ENCODE data around the gene PAK5. TPM values are rescaled to one million over a fixed set of nuclear protein-coding genes. Genes with fewer than 3 reads are reported as not detected.

Gene PAK5
- total RNA-seq, 1 experiment from 2014 or later: not detected

GRCh38 chr20:9672981-9673380, 165.9 kb downstream of the PAK5 start:
- DNase-seq (no peak), ATAC-seq (no peak)
- no peak for TF ChIP-seq EZH2phosphoT487 (IDR thresholded peaks at IDR 0.05; ENCODE audit: borderline replicate concordance, low read length)
- no peak for TF ChIP-seq EZH2 (IDR thresholded peaks at IDR 0.05; ENCODE audit: low read length, unreplicated experiment)
- TF ChIP-seq CTCF (conservative IDR thresholded peaks at IDR 0.05; ENCODE audit: low read depth, low read length): no peak
- Histone ChIP-seq H3K9me3 (ENCODE audit: low read length) (no peaks in the 10 kb centered on the region), H3K36me3 (ENCODE audit: low read depth, low read length) (no peaks in the 10 kb centered on the region), H3F3A (ENCODE audit: low read length, unreplicated experiment) (no peaks in the 10 kb centered on the region), H2AFZ (ENCODE audit: low read length) (no peak overlapping the region), H3K9me2 (replicated peaks; ENCODE audit: low read length) (no peaks in the 10 kb centered on the region), H3K4me2 (ENCODE audit: low read length) (no peak overlapping the region), H3K27me3 (ENCODE audit: low read length) (peaks cover 3% of the 10 kb centered on the region; the same call in 1 of the 2 replicates), H3K27ac (ENCODE audit: low read length) (no peak overlapping the region), H3K4me3 (ENCODE audit: low read length) (no peak overlapping the region), H4K20me1 (ENCODE audit: low read length) (no peaks in the 10 kb centered on the region), H3K9ac (ENCODE audit: low read length) (no peak overlapping the region), H3K79me2 (ENCODE audit: low read length) (no peaks in the 10 kb centered on the region), H3K4me1 (ENCODE audit: insufficient read depth, low read length) (no peaks in the 10 kb centered on the region)
- ChIA-PET POLR2A (ENCODE audit: unreplicated experiment) (no interaction called here), CTCF (no interaction called here)
- intact Hi-C loops (cut with micrococcal nuclease): no loop called here
- BruUV-seq (replicated peaks): no TSS peak

- no peak for DNase-seq
- BruUV-seq (replicated peaks): no TSS peak
- Histone ChIP-seq H3K79me2 (ENCODE audit: low read length) (no peaks in the 10 kb centered on the region), H3K9me3 (ENCODE audit: low read length) (no peaks in the 10 kb centered on the region), H3K27me3 (ENCODE audit: low read length) (peaks cover 10% of the 10 kb centered on the region; the same call in 1 of the 2 replicates), H3K9me2 (replicated peaks; ENCODE audit: low read length) (no peaks in the 10 kb centered on the region), H3K27ac (ENCODE audit: low read length) (no peak overlapping the region), H4K20me1 (ENCODE audit: low read length) (no peaks in the 10 kb centered on the region), H3K36me3 (ENCODE audit: low read depth, low read length) (no peaks in the 10 kb centered on the region), H3K4me1 (ENCODE audit: insufficient read depth, low read length) (no peaks in the 10 kb centered on the region), H3K4me3 (ENCODE audit: low read length) (no peak overlapping the region), H3K4me2 (ENCODE audit: low read length) (no peak overlapping the region), H2AFZ (ENCODE audit: low read length) (no peak overlapping the region), H3F3A (ENCODE audit: low read length, unreplicated experiment) (no peaks in the 10 kb centered on the region), H3K9ac (ENCODE audit: low read length) (no peak overlapping the region)
- intact Hi-C loops (cut with micrococcal nuclease): no loop called here
- TF ChIP-seq EZH2phosphoT487 (IDR thresholded peaks at IDR 0.05; ENCODE audit: borderline replicate concordance, low read length) (no peak), EZH2 (IDR thresholded peaks at IDR 0.05; ENCODE audit: low read length, unreplicated experiment) (no peak), CTCF (conservative IDR thresholded peaks at IDR 0.05; ENCODE audit: low read depth, low read length) (no peak)
- POLR2A ChIA-PET (ENCODE audit: unreplicated experiment): no interaction called here
- ATAC-seq: no peak
- CTCF ChIA-PET: no interaction called here
Measured at GRCh38 chr20:9672027-9672426, 166.8 kb downstream of the PAK5 start.

- no peaks in the 10 kb centered on the region for H3K9me3 ChIP-seq (ENCODE audit: low read length)
- no TSS peak for BruUV-seq (replicated peaks)
- intact Hi-C loops (cut with micrococcal nuclease): no loop called here
- H3K36me3 ChIP-seq (ENCODE audit: low read depth, low read length): no peaks in the 10 kb centered on the region
- peaks cover 21% of the 10 kb centered on the region for H3K27me3 ChIP-seq (ENCODE audit: low read length)
- ChIA-PET CTCF (no interaction called here), POLR2A (ENCODE audit: unreplicated experiment) (interaction anchor here (0.6 kb wide), 1 partner anchor 985 kb away, joined by 3 read pairs; no protein-coding TSS in a partner anchor)
- DNase-seq: no peak
- no peak overlapping the region for H3K4me2 ChIP-seq (ENCODE audit: low read length)
- no peak for ATAC-seq
- no peak overlapping the region for H3K27ac ChIP-seq (ENCODE audit: low read length)
- H3K9ac ChIP-seq (ENCODE audit: low read length): no peak overlapping the region
- no peaks in the 10 kb centered on the region for H4K20me1 ChIP-seq (ENCODE audit: low read length)
- no peaks in the 10 kb centered on the region for H3K9me2 ChIP-seq (replicated peaks; ENCODE audit: low read length)
- no peaks in the 10 kb centered on the region for H3F3A ChIP-seq (ENCODE audit: low read length, unreplicated experiment)
- H3K79me2 ChIP-seq (ENCODE audit: low read length): no peaks in the 10 kb centered on the region
- no peak overlapping the region for H2AFZ ChIP-seq (ENCODE audit: low read length)
- no peak for TF ChIP-seq EZH2 (IDR thresholded peaks at IDR 0.05; ENCODE audit: low read length, unreplicated experiment)
- TF ChIP-seq CTCF (conservative IDR thresholded peaks at IDR 0.05; ENCODE audit: low read depth, low read length): no peak
- TF ChIP-seq EZH2phosphoT487 (IDR thresholded peaks at IDR 0.05; ENCODE audit: borderline replicate concordance, low read length): no peak
- no peaks in the 10 kb centered on the region for H3K4me1 ChIP-seq (ENCODE audit: insufficient read depth, low read length)
- H3K4me3 ChIP-seq (ENCODE audit: low read length): no peak overlapping the region
Measured at GRCh38 chr20:9668381-9668780, 170.5 kb downstream of the PAK5 start.

Data from PC-3 (cell line).